Kidney (tissue), 14 donors: ENCODE measurements around the gene STX8. TPM values are rescaled to one million over a fixed set of nuclear protein-coding genes. Genes with fewer than 3 reads are reported as not detected.

Experiments
- DNase-seq, 5 donors: peaks; one replicate each; pipeline ENCODE4 v3.0.0-alpha.2; 2013 to 2020
- FAIRE-seq: peaks from 2 replicates; lab custom pipeline; 2012; peaks lifted over from hg19 to GRCh38; lab: Jason Lieb, UNC
- H3K27ac ChIP-seq, 2 donors: one replicate each; pipeline ENCODE4 v1.7.0; 2013; ENCODE audit warnings: low read depth in 2 of 2, low read length in 2 of 2, inconsistent platforms in 1 of 2
- H3K27me3 ChIP-seq: one replicate; pipeline ENCODE4 v1.7.1; 2013; ENCODE audit warnings: low read length, inconsistent platforms; ENCODE audit not compliant: control insufficient read depth, insufficient read depth
- H3K36me3 ChIP-seq, 3 donors: one replicate each; pipeline versions ENCODE4 v1.7.0 to v1.7.1; 2013; ENCODE audit warnings: low read length in 3 of 3, control low read depth in 1 of 3, inconsistent platforms in 1 of 3; ENCODE audit not compliant: insufficient read depth in 3 of 3, control insufficient read depth in 2 of 3
- H3K4me1 ChIP-seq, 3 donors: one replicate each; pipeline versions ENCODE4 v1.7.0 to v1.7.1; 2013; ENCODE audit warnings: low read length in 3 of 3, inconsistent platforms in 1 of 3, low read depth in 1 of 3; ENCODE audit not compliant: control insufficient read depth in 2 of 3, insufficient read depth in 2 of 3
- H3K4me3 ChIP-seq, 3 donors: one replicate each; pipeline versions ENCODE4 v1.7.0 to v1.8.1; 2013; ENCODE audit warnings: low read length in 3 of 3, control low read depth in 1 of 3, inconsistent platforms in 1 of 3
- H3K9ac ChIP-seq, 3 donors: one replicate each; pipeline versions ENCODE4 v1.7.0 to v1.7.1; 2013; ENCODE audit warnings: low read length in 3 of 3, control low read depth in 1 of 3, inconsistent platforms in 1 of 3
- H3K9me3 ChIP-seq, 3 donors: one replicate each; pipeline versions ENCODE4 v1.7.0 to v1.7.1; 2013; ENCODE audit warnings: low read length in 3 of 3, control low read depth in 1 of 3, inconsistent platforms in 1 of 3; ENCODE audit not compliant: control insufficient read depth in 2 of 3, insufficient read depth in 1 of 3
- CTCF ChIP-seq: IDR thresholded peaks from 3 replicates; pipeline ENCODE4 v1.5.1; 2012; ENCODE audit warnings: mild to moderate bottlenecking, moderate library complexity, borderline replicate concordance; ENCODE audit not compliant: insufficient read depth; ENCODE audit errors: extremely low read depth
- intact Hi-C: fragments of 100-400 bp; cut with DNase I; formaldehyde crosslinking; loops from one replicate; pipeline ENCODE4 v1.11.1; 2022
- polyA plus RNA-seq: library from polyadenylated mRNA; stranded (reverse); fragments of 350-450 nt; fragmentation: Illumina TruSeq; extraction: RNeasy Lipid Tissue Mini Kit (QIAGEN cat#74804); gene quantifications from one replicate; pipeline ENCODE4 v1.2.3, GENCODE V29; 2014; ENCODE audit warnings: low read depth, low replicate concordance; ENCODE audit not compliant: insufficient read depth
- total RNA-seq: library from RNA; stranded (reverse); fragmentation: NEBNext Ultra II Directional; extraction: Animal tissue kit (Norgen Biotek cat#: 25700); gene quantifications from one replicate; pipeline ENCODE4 v1.2.1, GENCODE V29; 2021
- donor health status: control.
- donor health status: control.
- donor health status: control.
- donor health status: control.
- donor health status: control.
- donor health status: DM: yes; HTN: yes; CAD: no.
- donor health status: Normal renal cell carcinoma (clear cell type).

Gene STX8
- total and polyA plus RNA-seq, 2 donors from 2014 or later, result 67.2 to 127 TPM

GRCh38 chr17:9224485-9224884, 351.1 kb downstream of the STX8 start:
- Histone ChIP-seq H3K36me3 (no peaks in the 10 kb centered on the region), H3K4me3 (no peak overlapping the region), H3K27ac (no peak overlapping the region), H3K9ac (no peak overlapping the region), H3K4me1 (no peaks in the 10 kb centered on the region), H3K9me3 (no peaks in the 10 kb centered on the region), H3K27me3 (no peaks in the 10 kb centered on the region)
- peak in 1 of 5 donors; percentile 48 for DNase-seq
- TF ChIP-seq CTCF, result no peak
- intact Hi-C loops, result no loop called here
- FAIRE-seq, result no peak

- H3K9ac ChIP-seq, result no peak overlapping the region
- no peak for TF ChIP-seq CTCF
- intact Hi-C loops, result no loop called here
- H3K4me3 ChIP-seq, result no peak overlapping the region
- no peaks in the 10 kb centered on the region for H3K36me3 ChIP-seq
- H3K4me1 ChIP-seq, result no peaks in the 10 kb centered on the region
- no peaks in the 10 kb centered on the region for H3K9me3 ChIP-seq
- FAIRE-seq (no peak), DNase-seq (peak in 1 of 5 donors; percentile 36)
- H3K27me3 ChIP-seq, result no peaks in the 10 kb centered on the region
- no peak overlapping the region for H3K27ac ChIP-seq
These were observed 352.1 kb downstream of the STX8 start for GRCh38 chr17:9223531-9223930.

GRCh38 chr17:9221922-9222180, 353.8 kb downstream of the STX8 start:
- H3K9ac ChIP-seq, result no peak overlapping the region
- H3K4me1 ChIP-seq, result no peaks in the 10 kb centered on the region
- H3K36me3 ChIP-seq, result no peaks in the 10 kb centered on the region
- no peak for TF ChIP-seq CTCF
- DNase-seq, result no peak
- no peak overlapping the region for H3K4me3 ChIP-seq
- no peak for FAIRE-seq
- intact Hi-C loops, result no loop called here
- H3K27ac ChIP-seq, result no peak overlapping the region
- no peaks in the 10 kb centered on the region for H3K9me3 ChIP-seq
- no peaks in the 10 kb centered on the region for H3K27me3 ChIP-seq

- no peak for FAIRE-seq
- Histone ChIP-seq H3K9ac (no peak overlapping the region), H3K4me3 (no peak overlapping the region), H3K27me3 (no peaks in the 10 kb centered on the region), H3K27ac (no peak overlapping the region), H3K9me3 (no peaks in the 10 kb centered on the region), H3K36me3 (no peaks in the 10 kb centered on the region), H3K4me1 (no peaks in the 10 kb centered on the region)
- intact Hi-C loops, result no loop called here
- TF ChIP-seq CTCF, result no peak
- peak in 1 of 5 donors; percentile 52 for DNase-seq
These were observed 354.3 kb downstream of the STX8 start for GRCh38 chr17:9221147-9221921.
